Lung (tissue), 12 donors: ENCODE data around the gene NCOA1. TPM values are rescaled to one million over a fixed set of nuclear protein-coding genes. Genes with fewer than 3 reads are reported as not detected.

Source experiments
- ATAC-seq: fragments of 200-7000 bp; cut with Tn5 transposase; one replicate; pipeline ENCODE4 v1.9.1; 2020; ENCODE audit warnings: moderate number of reproducible peaks; ENCODE audit not compliant: insufficient read depth, low FRiP score
- DNase-seq, 3 donors: peaks; one replicate each; pipeline ENCODE4 v3.0.0-alpha.2; 2013 to 2017
- H3K27ac ChIP-seq, 2 donors: one replicate each; pipeline ENCODE4 v1.5.1; 2013; ENCODE audit warnings: mild to moderate bottlenecking in 2 of 2, moderate library complexity in 2 of 2, control low read depth in 1 of 2, inconsistent platforms in 1 of 2, low read depth in 1 of 2, low read length in 1 of 2
- H3K27me3 ChIP-seq, 3 donors: one replicate each; pipeline ENCODE4 v1.5.1; 2013; ENCODE audit warnings: low read length in 2 of 3; ENCODE audit not compliant: control insufficient read depth in 3 of 3, insufficient read depth in 3 of 3
- H3K36me3 ChIP-seq, 4 donors: one replicate each; pipeline ENCODE4 v1.5.1; 2013; ENCODE audit warnings: low read length in 4 of 4, mild to moderate bottlenecking in 1 of 4, moderate library complexity in 1 of 4; ENCODE audit not compliant: control insufficient read depth in 4 of 4, insufficient read depth in 4 of 4
- H3K4me1 ChIP-seq, 5 donors: one replicate each; pipeline ENCODE4 v1.5.1; 2013; ENCODE audit warnings: low read length in 5 of 5, mild to moderate bottlenecking in 2 of 5, moderate library complexity in 1 of 5; ENCODE audit not compliant: control insufficient read depth in 5 of 5, insufficient read depth in 5 of 5
- H3K4me3 ChIP-seq: one replicate; pipeline ENCODE4 v1.5.1; 2013; ENCODE audit warnings: mild to moderate bottlenecking, control low read depth, moderate library complexity
- H3K9ac ChIP-seq, 2 donors: one replicate each; pipeline ENCODE4 v1.5.1; 2013; ENCODE audit warnings: low read length in 2 of 2, control low read depth in 1 of 2; ENCODE audit not compliant: insufficient read depth in 1 of 2
- H3K9me3 ChIP-seq, 4 donors: one replicate each; pipeline ENCODE4 v1.5.1; 2013; ENCODE audit warnings: low read length in 3 of 4, mild to moderate bottlenecking in 1 of 4, moderate library complexity in 1 of 4; ENCODE audit not compliant: control insufficient read depth in 4 of 4, insufficient read depth in 3 of 4
- WGBS, 2 donors: extraction: QIAGEN DNeasy Blood & Tissue Kit; methylation state at CpG; one replicate each; pipeline ENCODE4 v1.1.7; 2013; 5-methylcytosine and 5-hydroxymethylcytosine counted together
- polyA plus RNA-seq, 2 donors: library from polyadenylated mRNA; stranded (reverse); fragments of 200-250 nt; gene quantifications; one replicate each; pipeline ENCODE4 v1.2.1, GENCODE V29; 2013
- total RNA-seq, 2 donors: library from RNA; depleted of rRNA in 1 of 2; stranded (reverse); fragments of >200 nt in 1 of 2; gene quantifications; one replicate each; pipeline ENCODE4 v1.2.1, GENCODE V29; 2014 to 2021
- TF ChIP-seq, protein P1 (sequence below): IDR thresholded peaks from 2 replicates; pipeline ENCODE4 v1.5.1; 2012; ENCODE audit warnings: mild to moderate bottlenecking; ENCODE audit errors: control extremely low read depth, extremely low read depth
- donor health status: control.
- donor health status: control.
- donor health status: Bipolar disorder and iron deficiency.
- donor health status: healthy.
- donor health status: DM: yes; HTN: yes; CAD: no.

NCOA1 gene
- total and polyA plus RNA-seq, 4 donors: 8.3 to 123 (median 27.3) TPM

DNA sequence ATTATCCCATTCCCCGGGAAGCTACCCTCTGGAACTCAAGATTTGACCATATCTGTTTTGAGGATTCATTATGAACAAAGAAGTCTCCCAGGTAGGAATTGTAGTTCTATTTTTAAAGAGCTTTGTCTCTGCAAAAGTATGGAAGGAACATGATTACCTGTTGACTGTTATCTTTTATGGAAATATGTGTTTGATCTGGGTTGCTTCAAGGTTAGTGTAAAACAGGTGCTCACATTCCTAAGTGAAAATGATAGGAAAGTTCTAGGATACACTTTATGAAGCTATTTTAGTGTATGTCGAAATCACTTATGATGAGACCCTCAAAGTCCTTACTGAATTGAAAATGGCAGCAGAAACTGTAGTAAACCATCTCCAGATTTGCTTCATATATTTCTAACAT lies 153.0 kb downstream of the NCOA1 start:
- TF ChIP-seq, protein P1, sequence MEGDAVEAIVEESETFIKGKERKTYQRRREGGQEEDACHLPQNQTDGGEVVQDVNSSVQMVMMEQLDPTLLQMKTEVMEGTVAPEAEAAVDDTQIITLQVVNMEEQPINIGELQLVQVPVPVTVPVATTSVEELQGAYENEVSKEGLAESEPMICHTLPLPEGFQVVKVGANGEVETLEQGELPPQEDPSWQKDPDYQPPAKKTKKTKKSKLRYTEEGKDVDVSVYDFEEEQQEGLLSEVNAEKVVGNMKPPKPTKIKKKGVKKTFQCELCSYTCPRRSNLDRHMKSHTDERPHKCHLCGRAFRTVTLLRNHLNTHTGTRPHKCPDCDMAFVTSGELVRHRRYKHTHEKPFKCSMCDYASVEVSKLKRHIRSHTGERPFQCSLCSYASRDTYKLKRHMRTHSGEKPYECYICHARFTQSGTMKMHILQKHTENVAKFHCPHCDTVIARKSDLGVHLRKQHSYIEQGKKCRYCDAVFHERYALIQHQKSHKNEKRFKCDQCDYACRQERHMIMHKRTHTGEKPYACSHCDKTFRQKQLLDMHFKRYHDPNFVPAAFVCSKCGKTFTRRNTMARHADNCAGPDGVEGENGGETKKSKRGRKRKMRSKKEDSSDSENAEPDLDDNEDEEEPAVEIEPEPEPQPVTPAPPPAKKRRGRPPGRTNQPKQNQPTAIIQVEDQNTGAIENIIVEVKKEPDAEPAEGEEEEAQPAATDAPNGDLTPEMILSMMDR: no peak
- ATAC-seq: no peak
- WGBS, 2 donors: 92 to 94% methylated on average over 2 of the region's 2 CpGs

DNA sequence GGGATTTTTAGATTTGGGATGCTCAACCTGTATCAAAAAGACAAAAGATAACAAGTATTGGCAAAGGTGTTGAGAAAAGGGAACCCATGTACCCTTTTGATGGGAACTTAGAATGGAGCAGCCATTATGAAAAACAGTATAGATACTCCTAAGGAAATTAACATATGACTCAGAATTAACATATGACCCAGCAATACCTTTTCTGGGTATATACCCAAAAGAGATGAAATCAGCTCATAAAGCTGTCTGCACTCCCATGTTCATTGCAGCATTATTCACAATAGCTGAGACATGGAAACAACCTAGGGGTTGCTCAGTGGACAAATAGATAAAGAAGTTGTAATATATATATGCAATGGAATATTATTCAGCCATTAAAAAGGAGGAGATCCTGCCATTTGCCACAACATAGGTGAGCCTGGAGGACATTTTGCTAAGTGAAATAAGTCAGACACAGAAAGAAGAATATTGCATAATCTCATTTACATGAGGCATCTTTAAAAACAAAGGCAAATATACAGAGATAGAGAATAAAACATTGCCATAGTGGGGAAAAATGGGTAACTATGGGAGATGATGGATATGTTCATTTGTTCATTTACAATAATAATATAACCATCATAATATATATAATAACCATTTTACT lies 160.1 kb downstream of the NCOA1 start:
- Histone ChIP-seq H3K4me3 (no peak overlapping the region), H3K9ac (no peak overlapping the region), H3K27ac (no peak overlapping the region), H3K36me3 (peaks cover 0 to 4% (median 0%) of the 10 kb centered on the region in 4 donors), H3K4me1 (peaks cover 0 to 10% (median 0%) of the 10 kb centered on the region in 5 donors), H3K9me3 (no peaks in the 10 kb centered on the region), H3K27me3 (no peaks in the 10 kb centered on the region)
- DNase-seq (no peak), ATAC-seq (no peak)
- TF ChIP-seq, protein P1: no peak

More for the DNA sequence above, 153.0 kb downstream of the NCOA1 start:
- no peaks in the 10 kb centered on the region for H3K27me3 ChIP-seq
- no peaks in the 10 kb centered on the region for H3K9me3 ChIP-seq
- DNase-seq: no peak
- H3K4me1 ChIP-seq: peaks cover 0 to 18% (median 7%) of the 10 kb centered on the region in 5 donors
- no peak overlapping the region for H3K27ac ChIP-seq
- H3K36me3 ChIP-seq: peaks cover 0 to 4% (median 0%) of the 10 kb centered on the region in 4 donors
- H3K9ac ChIP-seq: no peak overlapping the region
- H3K4me3 ChIP-seq: no peak overlapping the region

DNA sequence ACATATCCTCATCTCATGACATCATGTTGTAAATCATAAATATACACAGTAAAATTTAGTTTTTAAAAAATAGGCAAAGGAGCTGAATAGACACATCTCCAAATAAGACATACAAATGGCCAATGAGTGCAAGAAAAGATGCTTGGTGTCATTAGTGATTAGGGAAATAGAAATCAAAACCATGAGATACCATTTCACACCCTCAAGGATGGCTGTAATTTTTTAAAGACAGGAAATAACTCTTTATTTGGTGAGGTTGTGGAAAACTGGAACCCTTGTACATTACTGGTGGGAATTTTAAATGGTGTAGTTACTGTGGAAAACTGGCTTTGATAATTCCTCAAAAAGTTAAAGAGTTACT lies 160.6 kb downstream of the NCOA1 start:
- Histone ChIP-seq H3K36me3 (peaks cover 0 to 4% (median 0%) of the 10 kb centered on the region in 4 donors), H3K27me3 (no peaks in the 10 kb centered on the region), H3K27ac (no peak overlapping the region), H3K9ac (no peak overlapping the region), H3K9me3 (no peaks in the 10 kb centered on the region), H3K4me1 (peaks cover 0 to 10% (median 0%) of the 10 kb centered on the region in 5 donors), H3K4me3 (no peak overlapping the region)
- ATAC-seq (no peak), DNase-seq (no peak)
- TF ChIP-seq, protein P1: no peak
